GM23248 (cell line): ENCODE data around the gene TSPAN9. TPM values are rescaled to one million over a fixed set of nuclear protein-coding genes. Genes with fewer than 3 reads are reported as not detected.

Experiments used
- DNase-seq: peaks from one replicate; pipeline ENCODE4 v3.0.0-alpha.2; 2015
- H2AFZ ChIP-seq: fragments of 200-600 bp; sonication (generic); 2 replicates; pipeline ENCODE4 v1.6.1; 2016; ENCODE audit warnings: antibody characterized with exemption
- H3F3A ChIP-seq: fragments of 200-600 bp; sonication (generic); 2 replicates; pipeline ENCODE4 v1.6.1; 2016; ENCODE audit warnings: mild to moderate bottlenecking, antibody characterized with exemption, mixed run types; ENCODE audit not compliant: insufficient read depth
- H3K27ac ChIP-seq: fragments of 200-600 bp; sonication (generic); 2 replicates; pipeline ENCODE4 v1.5.1; 2016; ENCODE audit warnings: mild to moderate bottlenecking
- H3K27me3 ChIP-seq: fragments of 200-600 bp; sonication (generic); replicated peaks from 2 replicates; pipeline ENCODE4 v1.6.1; 2016; ENCODE audit warnings: mild to moderate bottlenecking; ENCODE audit not compliant: insufficient read depth
- H3K36me3 ChIP-seq: fragments of 200-600 bp; sonication (generic); 2 replicates; pipeline ENCODE4 v1.6.1; 2016; ENCODE audit warnings: low read depth, mild to moderate bottlenecking
- H3K4me1 ChIP-seq: fragments of 200-600 bp; sonication (generic); 2 replicates; pipeline ENCODE4 v1.6.1; 2016; ENCODE audit warnings: mild to moderate bottlenecking; ENCODE audit not compliant: insufficient read depth
- H3K4me2 ChIP-seq: fragments of 200-600 bp; sonication (generic); one replicate; pipeline ENCODE4 v1.6.1; 2016; ENCODE audit warnings: mild to moderate bottlenecking; ENCODE audit not compliant: unreplicated experiment
- H3K4me3 ChIP-seq: fragments of 200-600 bp; sonication (generic); 2 replicates; pipeline ENCODE4 v1.5.1; 2016; ENCODE audit warnings: mild to moderate bottlenecking
- H3K79me2 ChIP-seq: fragments of 200-600 bp; sonication (generic); 2 replicates; pipeline ENCODE4 v1.6.1; 2016; ENCODE audit warnings: mild to moderate bottlenecking; ENCODE audit not compliant: insufficient read depth
- H3K9ac ChIP-seq: fragments of 200-600 bp; sonication (generic); 2 replicates; pipeline ENCODE4 v1.6.1; 2016; ENCODE audit warnings: mild to moderate bottlenecking
- H3K9me2 ChIP-seq: fragments of 200-600 bp; sonication (generic); 2 replicates; pipeline ENCODE4 v1.6.1; 2016; ENCODE audit warnings: mixed run types, mild to moderate bottlenecking, moderate library complexity; ENCODE audit not compliant: insufficient read depth
- H3K9me3 ChIP-seq: fragments of 200-600 bp; sonication (generic); one replicate; pipeline ENCODE4 v1.6.1; 2017; ENCODE audit warnings: low read depth
- H4K20me1 ChIP-seq: fragments of 200-600 bp; sonication (generic); 2 replicates; pipeline ENCODE4 v1.6.0; 2016; ENCODE audit not compliant: insufficient read depth
- EZH2 ChIP-seq: fragments of 200-600 bp; sonication (generic); IDR thresholded peaks from 2 replicates; pipeline ENCODE4 v1.6.1; 2018; ENCODE audit warnings: antibody characterized with exemption, mild to moderate bottlenecking; ENCODE audit not compliant: insufficient read depth, poor library complexity, severe bottlenecking
- EZH2phosphoT487 ChIP-seq: fragments of 200-600 bp; sonication (generic); IDR thresholded peaks from 2 replicates; pipeline ENCODE4 v1.6.1; 2018; ENCODE audit warnings: antibody characterized with exemption, moderate library complexity, mild to moderate bottlenecking, low read depth; ENCODE audit not compliant: insufficient read depth
- WGBS, 2 experiments: methylation state at CpG; one replicate each; pipeline ENCODE4 v1.1.6; 2015 to 2017; ENCODE audit warnings: low lambda C conversion rate in 2 of 2, low coverage in 1 of 2; ENCODE audit errors: missing lambda C conversion rate in 2 of 2; 5-methylcytosine and 5-hydroxymethylcytosine counted together
- in situ Hi-C: fragments of 300-500 bp; cut with MboI; formaldehyde crosslinking; loops from 2 replicates; pipeline ENCODE4 v1.15.0; 2020
- polyA plus RNA-seq: library from polyadenylated mRNA; unstranded; fragments of >200 nt; fragmentation: Nextera tagmentation; extraction: Ambion mirVana; gene quantifications from 2 replicates; pipeline ENCODE4 v1.2.1, GENCODE V29; 2016
- total RNA-seq: library from RNA; depleted of rRNA; stranded (reverse); fragments of >200 nt; shearing (Covaris generic); gene quantifications from 2 replicates; pipeline ENCODE4 v1.2.3, GENCODE V29; 2014

TSPAN9 gene
- total and polyA plus RNA-seq, 2 experiments from 2014 or later: 9.5 to 14.4 TPM

GRCh38 chr12:3213188-3213587 lies 136.0 kb downstream of the TSPAN9 start:
- Histone ChIP-seq H3K9me2 (no peaks in the 10 kb centered on the region), H3K4me3 (no peak overlapping the region), H3K27ac (no peak overlapping the region), H3K4me2 (no peak overlapping the region), H3K9ac (no peak overlapping the region), H3K4me1 (peaks cover 15% of the 10 kb centered on the region), H3K27me3 (no peaks in the 10 kb centered on the region), H3F3A (peaks cover 7% of the 10 kb centered on the region; the same call in 1 of the 2 replicates), H4K20me1 (no peaks in the 10 kb centered on the region), H2AFZ (no peak overlapping the region), H3K79me2 (no peaks in the 10 kb centered on the region), H3K9me3 (no peaks in the 10 kb centered on the region), H3K36me3 (no peaks in the 10 kb centered on the region)
- in situ Hi-C loops: no loop called here
- no peak for DNase-seq
- TF ChIP-seq EZH2 (no peak), EZH2phosphoT487 (no peak)
- WGBS, 2 experiments: 80 to 85% methylated on average over 9 of the region's 9 CpGs

DNA sequence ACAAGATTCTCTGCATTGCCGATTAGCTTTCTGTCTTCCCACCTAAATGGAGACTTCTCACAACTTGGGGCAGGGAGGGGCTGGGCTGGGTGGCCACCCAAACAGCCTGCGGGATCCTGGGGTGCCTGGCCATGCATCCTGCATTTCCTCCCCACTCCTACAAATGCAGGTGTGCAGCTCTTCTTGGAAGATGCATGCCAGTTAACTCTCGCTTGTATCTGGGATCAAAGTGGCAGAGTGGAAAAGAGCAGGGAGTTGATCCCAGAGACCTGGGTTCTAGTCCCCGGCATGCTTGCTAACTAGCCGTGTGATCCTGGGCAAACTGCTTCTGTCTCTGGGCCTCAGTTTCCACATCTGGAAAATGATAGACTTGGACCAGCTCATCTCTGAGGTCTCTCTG lies 136.6 kb downstream of the TSPAN9 start:
- Histone ChIP-seq H3K4me2 (no peak overlapping the region), H3K79me2 (no peaks in the 10 kb centered on the region), H3K4me1 (peaks cover 20% of the 10 kb centered on the region), H2AFZ (no peak overlapping the region), H3K9me3 (no peaks in the 10 kb centered on the region), H3K27ac (no peak overlapping the region), H3F3A (peaks cover 9% of the 10 kb centered on the region; the same call in 1 of the 2 replicates), H3K36me3 (no peaks in the 10 kb centered on the region), H3K9me2 (no peaks in the 10 kb centered on the region), H3K9ac (no peak overlapping the region), H4K20me1 (no peaks in the 10 kb centered on the region), H3K4me3 (no peak overlapping the region), H3K27me3 (no peaks in the 10 kb centered on the region)
- 93 to 96% methylated on average over 5 of the region's 5 CpGs for WGBS, 2 experiments
- DNase-seq: no peak
- in situ Hi-C loops: no loop called here
- TF ChIP-seq EZH2phosphoT487: no peak
- no peak for TF ChIP-seq EZH2

- Histone ChIP-seq H3K27me3 (no peaks in the 10 kb centered on the region), H3K4me1 (peaks cover 23% of the 10 kb centered on the region), H3F3A (peaks cover 9% of the 10 kb centered on the region; the same call in 1 of the 2 replicates), H2AFZ (no peak overlapping the region), H3K36me3 (no peaks in the 10 kb centered on the region), H3K9ac (no peak overlapping the region), H4K20me1 (no peaks in the 10 kb centered on the region), H3K79me2 (no peaks in the 10 kb centered on the region), H3K4me3 (no peak overlapping the region), H3K9me3 (no peaks in the 10 kb centered on the region), H3K4me2 (no peak overlapping the region), H3K9me2 (no peaks in the 10 kb centered on the region), H3K27ac (no peak overlapping the region)
- no peak for TF ChIP-seq EZH2phosphoT487
- in situ Hi-C loops: no loop called here
- 88 to 92% methylated on average over 20 of the region's 20 CpGs for WGBS, 2 experiments
- no peak for DNase-seq
Measured at GRCh38 chr12:3214526-3215365, 137.6 kb downstream of the TSPAN9 start.

DNA sequence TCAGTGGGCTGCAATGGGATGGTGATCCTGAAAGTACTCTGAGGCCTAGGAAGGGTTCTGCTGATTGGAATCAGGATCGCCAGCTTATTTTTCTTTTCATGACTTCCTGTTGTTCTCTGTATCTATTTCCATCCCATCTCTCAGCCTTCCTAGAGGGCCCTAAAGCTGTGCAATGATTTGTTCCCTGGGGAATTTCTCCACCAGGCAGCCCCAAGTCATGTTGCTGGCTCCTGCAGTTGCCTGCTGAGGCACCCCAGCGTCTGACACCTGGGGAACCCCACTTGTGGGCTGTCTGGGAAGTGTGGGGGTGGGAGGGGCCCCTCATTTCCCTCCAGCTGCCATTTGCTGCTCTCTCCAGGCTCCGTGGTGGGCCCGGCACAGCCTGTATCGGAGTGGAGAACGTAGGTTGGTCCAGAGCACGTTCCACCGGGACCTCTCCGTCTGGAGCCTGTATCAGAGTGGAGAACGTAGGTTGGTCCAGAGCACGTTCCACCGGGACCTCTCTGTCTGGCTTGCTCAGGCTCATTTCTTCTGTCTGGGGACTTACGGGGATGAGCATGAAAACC lies 138.3 kb downstream of the TSPAN9 start:
- Histone ChIP-seq H3F3A (peaks cover 9% of the 10 kb centered on the region; the same call in 1 of the 2 replicates), H3K79me2 (no peaks in the 10 kb centered on the region), H3K27ac (no peak overlapping the region), H3K4me2 (no peak overlapping the region), H3K9me2 (no peaks in the 10 kb centered on the region), H2AFZ (no peak overlapping the region), H3K9ac (no peak overlapping the region), H4K20me1 (no peaks in the 10 kb centered on the region), H3K4me1 (peaks cover 23% of the 10 kb centered on the region), H3K9me3 (no peaks in the 10 kb centered on the region), H3K36me3 (no peaks in the 10 kb centered on the region), H3K4me3 (no peak overlapping the region), H3K27me3 (no peaks in the 10 kb centered on the region)
- 88 to 93% methylated on average over 8 to 13 of the region's 13 CpGs for WGBS, 2 experiments
- no peak for TF ChIP-seq EZH2
- TF ChIP-seq EZH2phosphoT487: no peak
- in situ Hi-C loops: no loop called here
- no peak for DNase-seq
